Skeletal muscle satellite cell (primary cell): Measurements from ENCODE around the gene DDX20.

Experiments used
- H3K27me3 ChIP-seq: 2 replicates; pipeline ENCODE4 v1.7.0; 2013; ENCODE audit warnings: low read length; ENCODE audit not compliant: control insufficient read depth, insufficient read depth
- H3K36me3 ChIP-seq: 2 replicates; pipeline ENCODE4 v1.7.0; 2013; ENCODE audit warnings: mild to moderate bottlenecking, control low read depth, low read length; ENCODE audit not compliant: insufficient read depth
- H3K4me1 ChIP-seq: 2 replicates; pipeline ENCODE4 v1.7.0; 2013; ENCODE audit warnings: low read length; ENCODE audit not compliant: control insufficient read depth, insufficient read depth
- H3K4me2 ChIP-seq: 2 replicates; pipeline ENCODE4 v1.7.0; 2013; ENCODE audit warnings: mild to moderate bottlenecking, low read length
- H3K4me3 ChIP-seq: 2 replicates; pipeline ENCODE4 v1.7.0; 2013; ENCODE audit warnings: low read length
- H3K9ac ChIP-seq: 2 replicates; pipeline ENCODE4 v1.7.0; 2013; ENCODE audit warnings: mild to moderate bottlenecking, low read depth, low read length, moderate library complexity
- H3K9me3 ChIP-seq: replicated peaks from 2 replicates; pipeline ENCODE4 v1.7.0; 2013; ENCODE audit warnings: mild to moderate bottlenecking, control low read depth, low read length

The DDX20 gene

DNA sequence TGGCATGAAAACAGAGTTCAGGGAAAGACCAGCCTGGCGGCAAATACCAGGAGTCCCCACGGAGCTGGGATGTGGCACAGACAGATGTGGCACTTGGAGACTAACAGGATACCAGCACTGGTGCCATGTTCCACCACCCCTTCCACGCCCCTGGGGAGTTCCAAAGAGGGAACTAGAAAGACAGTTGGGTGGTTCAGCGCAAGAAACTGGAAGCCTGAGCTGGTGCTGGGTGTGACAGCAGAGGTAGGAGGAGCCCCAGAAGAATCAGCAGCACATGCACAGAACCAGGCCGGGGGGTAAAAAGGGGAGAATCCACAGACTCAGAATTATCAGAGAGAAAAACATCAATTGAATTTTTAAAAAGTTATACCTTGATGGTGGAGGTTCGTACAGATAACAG is 22.4 kb downstream of the DDX20 start:
- Histone ChIP-seq H3K9me3 (no peaks in the 10 kb centered on the region), H3K9ac (no peak overlapping the region), H3K4me1 (no peaks in the 10 kb centered on the region), H3K36me3 (no peaks in the 10 kb centered on the region), H3K4me3 (no peak overlapping the region), H3K27me3 (peaks cover 6% of the 10 kb centered on the region), H3K4me2 (no peak overlapping the region)

DNA sequence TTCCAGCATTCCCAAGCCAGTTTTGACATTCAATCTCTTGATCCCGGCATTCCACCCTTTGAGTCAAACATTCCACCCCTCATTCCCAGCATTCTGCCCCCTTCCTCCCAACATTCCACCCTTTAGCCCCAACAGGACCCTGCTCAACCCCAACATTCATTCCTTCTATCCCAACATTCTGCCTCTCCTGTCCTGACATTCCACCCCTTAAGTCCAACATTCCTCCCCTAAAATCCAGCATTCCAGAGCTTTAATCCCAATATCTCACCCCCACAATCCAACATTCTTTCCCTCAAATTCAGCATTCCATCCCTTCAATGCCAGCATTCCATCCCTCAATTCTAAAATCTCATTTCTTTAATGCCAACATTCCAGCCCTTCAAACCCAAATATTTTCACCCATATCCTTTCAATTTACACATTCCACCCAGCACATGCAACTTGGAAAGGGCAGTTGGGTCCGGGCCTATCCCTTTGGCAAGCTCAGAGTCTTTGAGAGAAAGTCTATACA is 22.9 kb downstream of the DDX20 start:
- H3K27me3 ChIP-seq: peaks cover 11% of the 10 kb centered on the region
- H3K9me3 ChIP-seq: no peaks in the 10 kb centered on the region
- H3K9ac ChIP-seq: no peak overlapping the region
- H3K36me3 ChIP-seq: no peaks in the 10 kb centered on the region
- no peak overlapping the region for H3K4me3 ChIP-seq
- H3K4me1 ChIP-seq: no peaks in the 10 kb centered on the region
- no peak overlapping the region for H3K4me2 ChIP-seq

DNA sequence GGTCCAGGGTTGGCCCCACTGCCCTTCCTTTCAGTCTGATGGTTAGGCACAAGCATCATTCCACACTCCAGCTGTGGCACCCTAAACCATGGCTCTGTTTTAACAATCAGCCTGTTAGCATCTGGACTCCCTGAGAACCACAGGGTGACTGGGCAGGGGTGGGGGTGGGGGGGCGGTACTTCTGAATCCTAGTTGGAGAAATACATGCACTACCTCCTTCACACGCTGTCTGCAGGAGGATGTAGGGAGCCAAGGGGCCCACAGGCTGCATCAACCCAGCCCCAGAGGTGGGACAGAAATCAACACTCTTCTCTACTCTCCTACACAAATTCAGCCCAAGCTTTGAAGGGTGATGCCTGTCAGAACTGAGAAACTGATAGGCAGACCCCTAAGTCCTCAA is 23.8 kb downstream of the DDX20 start:
- Histone ChIP-seq H3K9ac (no peak overlapping the region), H3K27me3 (peaks cover 16% of the 10 kb centered on the region), H3K4me1 (no peaks in the 10 kb centered on the region), H3K9me3 (no peaks in the 10 kb centered on the region), H3K4me3 (no peak overlapping the region), H3K36me3 (no peaks in the 10 kb centered on the region), H3K4me2 (no peak overlapping the region)

GRCh38 chr1:111784273-111784901 is 28.7 kb downstream of the DDX20 start:
- Histone ChIP-seq H3K4me2 (no peak overlapping the region), H3K9me3 (no peaks in the 10 kb centered on the region), H3K4me3 (no peak overlapping the region), H3K4me1 (no peaks in the 10 kb centered on the region), H3K27me3 (peaks cover 55% of the 10 kb centered on the region), H3K36me3 (no peaks in the 10 kb centered on the region), H3K9ac (no peak overlapping the region)

- Histone ChIP-seq H3K27me3 (peaks cover 78% of the 10 kb centered on the region), H3K9me3 (no peaks in the 10 kb centered on the region)
These were observed 31.0 kb downstream of the DDX20 start for GRCh38 chr1:111786669-111787207.

DNA sequence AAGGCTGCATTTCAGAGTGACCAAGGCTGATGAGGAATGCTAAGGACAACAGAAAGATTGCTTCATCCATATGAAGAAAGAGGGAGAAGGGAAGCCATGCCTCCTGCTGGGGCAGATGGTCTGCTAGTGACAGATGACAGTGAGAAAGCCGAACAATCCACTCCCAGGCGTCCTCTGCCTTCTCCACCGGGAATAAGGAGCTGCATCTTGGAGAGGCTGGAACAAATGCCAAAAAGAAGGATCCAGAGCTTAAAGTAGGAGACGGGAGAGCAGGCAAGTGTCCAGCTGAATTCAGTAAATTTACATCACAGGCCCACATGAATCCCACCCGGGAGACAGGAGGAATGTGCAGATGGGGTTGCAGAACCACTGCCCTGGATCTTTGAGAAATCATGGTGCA is 33.4 kb downstream of the DDX20 start:
- Histone ChIP-seq H3K9ac (no peak overlapping the region), H3K4me2 (no peak overlapping the region), H3K27me3 (peaks cover 75% of the 10 kb centered on the region), H3K9me3 (no peaks in the 10 kb centered on the region), H3K4me1 (no peaks in the 10 kb centered on the region), H3K4me3 (no peak overlapping the region), H3K36me3 (no peaks in the 10 kb centered on the region)

More at GRCh38 chr1:111786669-111787207, 31.0 kb downstream of the DDX20 start:
- no peak overlapping the region for H3K4me3 ChIP-seq
- no peaks in the 10 kb centered on the region for H3K4me1 ChIP-seq
- H3K9ac ChIP-seq: no peak overlapping the region
- H3K4me2 ChIP-seq: no peak overlapping the region
- no peaks in the 10 kb centered on the region for H3K36me3 ChIP-seq

DNA sequence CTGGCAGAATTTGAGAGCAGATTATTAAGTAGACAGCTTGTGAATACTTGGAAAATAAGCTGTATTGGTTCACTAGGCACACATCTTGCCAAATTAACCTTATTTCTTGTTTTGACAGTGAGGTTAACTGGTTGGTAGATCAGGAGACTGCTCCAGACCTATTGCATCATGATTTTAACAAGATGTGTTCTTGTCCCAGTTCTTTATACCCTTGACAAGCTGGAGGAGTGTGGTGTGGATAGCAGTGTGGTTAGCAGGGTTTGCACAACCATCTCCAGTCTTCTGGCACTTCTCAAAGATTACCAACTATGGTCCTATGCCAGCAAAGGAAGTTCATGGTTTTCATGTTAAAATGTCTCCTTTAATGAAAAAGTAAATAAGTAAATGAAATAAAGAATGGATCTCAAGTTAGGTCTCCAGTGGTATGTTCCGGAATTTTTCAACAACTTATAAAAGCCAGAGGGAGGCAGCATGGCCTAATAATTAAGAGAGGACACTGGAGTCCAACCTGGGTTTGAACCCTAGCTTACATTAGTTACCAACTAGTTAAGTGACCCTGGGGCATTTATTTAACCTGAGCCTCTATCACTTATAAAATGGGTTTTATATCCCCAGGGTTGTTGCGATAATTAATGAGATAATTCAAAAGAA is 34.1 kb downstream of the DDX20 start:
- no peaks in the 10 kb centered on the region for H3K9me3 ChIP-seq
- peaks cover 71% of the 10 kb centered on the region for H3K27me3 ChIP-seq
- H3K36me3 ChIP-seq: no peaks in the 10 kb centered on the region
- H3K4me1 ChIP-seq: no peaks in the 10 kb centered on the region
- no peak overlapping the region for H3K4me2 ChIP-seq
- H3K9ac ChIP-seq: no peak overlapping the region
- no peak overlapping the region for H3K4me3 ChIP-seq

GRCh38 chr1:111791776-111792175 is 36.1 kb downstream of the DDX20 start:
- Histone ChIP-seq H3K27me3 (peaks cover 55% of the 10 kb centered on the region), H3K4me2 (no peak overlapping the region), H3K4me3 (no peak overlapping the region), H3K36me3 (no peaks in the 10 kb centered on the region), H3K9me3 (no peaks in the 10 kb centered on the region), H3K4me1 (no peaks in the 10 kb centered on the region), H3K9ac (no peak overlapping the region)

- Histone ChIP-seq H3K4me2 (no peak overlapping the region), H3K9me3 (no peaks in the 10 kb centered on the region), H3K4me1 (no peaks in the 10 kb centered on the region), H3K9ac (no peak overlapping the region), H3K27me3 (peaks cover 53% of the 10 kb centered on the region), H3K4me3 (no peak overlapping the region), H3K36me3 (no peaks in the 10 kb centered on the region)
These were observed 36.5 kb downstream of the DDX20 start for GRCh38 chr1:111792249-111792648.

DNA sequence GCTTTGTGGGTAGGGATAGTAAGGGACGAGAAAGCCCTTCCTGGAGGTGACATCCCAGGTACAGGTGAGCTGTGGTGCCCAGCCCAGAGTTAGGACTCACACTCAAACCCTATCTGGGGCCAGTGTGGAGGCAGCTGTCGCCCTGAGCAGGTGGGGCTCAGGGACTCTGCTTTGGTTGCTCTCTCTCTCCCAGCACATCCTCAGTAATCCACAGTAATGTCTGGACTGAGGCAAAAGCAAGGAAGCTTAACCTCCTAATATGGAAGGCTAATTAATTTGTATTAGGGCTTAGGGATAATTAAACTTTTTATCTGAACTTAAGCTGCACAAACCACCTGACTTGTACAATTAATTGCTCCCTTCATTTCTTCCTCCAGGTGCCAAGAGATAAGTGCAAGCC is 38.2 kb downstream of the DDX20 start:
- Histone ChIP-seq H3K4me1 (no peaks in the 10 kb centered on the region), H3K36me3 (no peaks in the 10 kb centered on the region)

DNA sequence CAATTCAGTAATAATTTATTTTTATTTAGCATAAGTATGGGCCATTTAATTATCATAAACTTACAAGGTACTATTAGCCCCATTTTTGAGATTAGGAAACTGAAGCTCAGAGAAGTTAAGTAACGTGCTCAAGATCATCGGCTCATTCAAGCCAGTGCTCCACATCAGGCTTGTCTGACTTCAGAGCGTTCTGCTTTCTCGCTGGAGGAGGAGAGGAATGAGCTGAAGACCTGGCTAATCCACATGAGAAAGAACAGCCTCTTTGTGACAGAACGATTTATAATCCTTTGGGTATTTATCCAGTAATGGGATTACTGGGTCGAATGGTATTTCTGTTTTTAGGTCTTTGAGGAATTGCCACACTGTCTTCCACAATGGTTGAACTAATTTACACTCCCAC is 39.7 kb downstream of the DDX20 start:
- no peak overlapping the region for H3K4me2 ChIP-seq

More for the DNA sequence above, 38.2 kb downstream of the DDX20 start:
- Histone ChIP-seq H3K27me3 (peaks cover 55% of the 10 kb centered on the region), H3K9ac (no peak overlapping the region), H3K4me2 (no peak overlapping the region), H3K4me3 (no peak overlapping the region), H3K9me3 (no peaks in the 10 kb centered on the region)

DNA sequence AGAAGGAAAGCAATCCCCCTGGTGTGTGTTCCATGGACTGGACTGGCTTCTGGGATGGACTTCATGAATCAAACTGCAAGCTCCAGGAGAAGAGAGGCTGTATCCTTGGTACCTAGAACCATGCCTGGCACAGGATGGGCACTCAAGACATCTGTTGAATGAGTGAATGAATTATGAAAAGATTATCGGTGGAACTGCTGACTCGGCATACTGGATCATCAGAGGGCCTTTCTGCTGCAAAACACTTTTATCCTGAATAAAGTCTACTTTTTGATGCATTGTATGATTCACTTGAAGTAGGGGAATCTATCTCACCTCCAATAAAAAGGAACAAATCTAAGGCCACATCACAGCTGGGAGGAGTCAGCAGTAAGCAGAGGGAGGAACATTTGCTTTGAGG is 42.9 kb downstream of the DDX20 start:
- Histone ChIP-seq H3K4me2 (no peak overlapping the region), H3K9ac (no peak overlapping the region), H3K36me3 (no peaks in the 10 kb centered on the region), H3K4me3 (no peak overlapping the region), H3K9me3 (no peaks in the 10 kb centered on the region), H3K4me1 (no peaks in the 10 kb centered on the region), H3K27me3 (peaks cover 44% of the 10 kb centered on the region)

More for the DNA sequence above, 39.7 kb downstream of the DDX20 start:
- no peaks in the 10 kb centered on the region for H3K36me3 ChIP-seq
- H3K4me1 ChIP-seq: no peaks in the 10 kb centered on the region
- peaks cover 46% of the 10 kb centered on the region for H3K27me3 ChIP-seq
- no peak overlapping the region for H3K4me3 ChIP-seq
- H3K9me3 ChIP-seq: no peaks in the 10 kb centered on the region
- no peak overlapping the region for H3K9ac ChIP-seq
